Measurements from ENCODE around the gene WDR33. TPM values are rescaled to one million over a fixed set of nuclear protein-coding genes. Genes with fewer than 3 reads are reported as not detected.
A peak's percentile ranks its signal among the peaks of the same experiment; 100 is the strongest.

The WDR33 gene
- total and polyA plus RNA-seq, 9 of the 15 experiments (the other 6 are each of a cell fraction or from before 2014, with no cell fraction given): 24.2 to 57.4 (median 38.4) TPM

GRCh38 chr2:127700527-127701192, 110.3 kb downstream of the WDR33 start (continued):
- TF ChIP-seq ATF1 (CRISPR knock-in tag; IDR thresholded peaks at IDR 0.05) (no peak), ATF1 (tag; IDR thresholded peaks at IDR 0.05) (peak; percentile 92), HCFC1 (IDR thresholded peaks at IDR 0.05; ENCODE audit: low read depth, low read length) (peak; percentile 66), ETS1 (conservative IDR thresholded peaks at IDR 0.05; ENCODE audit: control insufficient read depth, low read depth, low read length) (peak; percentile 53; the same call in 1 of the 2 replicates), CREB3 (tag; conservative IDR thresholded peaks at IDR 0.05; ENCODE audit: low read depth) (no peak), FOXK2 (conservative IDR thresholded peaks at IDR 0.05 in 1 of 2, IDR thresholded peaks at IDR 0.05 in 1 of 2; ENCODE audit: low read depth in 2 of 2) (peak; percentile 88 to 94), ARID4B (CRISPR knock-in tag; IDR thresholded peaks at IDR 0.05) (0 out of 2 replicates have a peak, but pooled peaks have one; percentile 45), AFF1 (IDR thresholded peaks at IDR 0.05; ENCODE audit: low read depth in 1 of 2, partially characterized antibody in 2 of 2) (peak; percentile 13 to 50), SMC3 (conservative IDR thresholded peaks at IDR 0.05; ENCODE audit: insufficient read depth, low read depth, low read length) (0 out of 2 replicates have a peak, but pooled peaks have one; percentile 15), ATF6 (CRISPR knock-in tag; IDR thresholded peaks at IDR 0.05) (0 out of 2 replicates have a peak, but pooled peaks have one; percentile 35), MTA1 (IDR thresholded peaks at IDR 0.05; ENCODE audit: borderline replicate concordance) (peak; percentile 95)
